GM19438 (cell line): ENCODE data around the gene SLC9A4.

Source experiments
- ATAC-seq: cut with Tn5 transposase; IDR thresholded peaks from one replicate; pipeline ENCODE4 v1.9.1; 2021; ENCODE audit warnings: low read depth; ENCODE audit not compliant: unreplicated experiment

The SLC9A4 gene

GRCh38 chr2:102498414-102498813, 25.4 kb downstream of the SLC9A4 start:
- ATAC-seq, result no peak

- ATAC-seq, result no peak
Observed at GRCh38 chr2:102499558-102499957, 26.5 kb downstream of the SLC9A4 start.

- ATAC-seq, result no peak
Observed at GRCh38 chr2:102502576-102502975, 29.6 kb downstream of the SLC9A4 start.

- no peak for ATAC-seq
Observed at GRCh38 chr2:102504833-102505232, 31.8 kb downstream of the SLC9A4 start.

GRCh38 chr2:102505290-102505689, 32.3 kb downstream of the SLC9A4 start:
- no peak for ATAC-seq

- ATAC-seq, result no peak
Observed at GRCh38 chr2:102506743-102507142, 33.7 kb downstream of the SLC9A4 start.

GRCh38 chr2:102508863-102509262, 35.8 kb downstream of the SLC9A4 start:
- ATAC-seq, result no peak

- no peak for ATAC-seq
Observed at GRCh38 chr2:102509749-102510148, 36.7 kb downstream of the SLC9A4 start.

GRCh38 chr2:102510791-102511575, 38.0 kb downstream of the SLC9A4 start:
- ATAC-seq, result no peak

- ATAC-seq, result no peak
Observed at GRCh38 chr2:102512161-102512560, 39.1 kb downstream of the SLC9A4 start.

GRCh38 chr2:102513355-102513939, 40.4 kb downstream of the SLC9A4 start:
- ATAC-seq, result no peak

- no peak for ATAC-seq
Observed at GRCh38 chr2:102514061-102514785, 41.2 kb downstream of the SLC9A4 start.

- ATAC-seq, result no peak
Observed at GRCh38 chr2:102515851-102516250, 42.8 kb downstream of the SLC9A4 start.

- ATAC-seq, result no peak
Observed at GRCh38 chr2:102518170-102518569, 45.1 kb downstream of the SLC9A4 start.

GRCh38 chr2:102520009-102520408, 47.0 kb downstream of the SLC9A4 start:
- no peak for ATAC-seq

GRCh38 chr2:102520801-102521200, 47.8 kb downstream of the SLC9A4 start:
- no peak for ATAC-seq

- ATAC-seq, result no peak
Observed at GRCh38 chr2:102522162-102522561, 49.1 kb downstream of the SLC9A4 start.

GRCh38 chr2:102522890-102523289, 49.9 kb downstream of the SLC9A4 start:
- no peak for ATAC-seq

- no peak for ATAC-seq
Observed at GRCh38 chr2:102523651-102524050, 50.6 kb downstream of the SLC9A4 start.

- ATAC-seq, result no peak
Observed at GRCh38 chr2:102527086-102527485, 54.1 kb downstream of the SLC9A4 start.

GRCh38 chr2:102538491-102538890, 65.5 kb downstream of the SLC9A4 start:
- ATAC-seq, result no peak

- ATAC-seq, result no peak
Observed at GRCh38 chr2:102540882-102541281, 67.9 kb downstream of the SLC9A4 start.
